Testis (tissue), 2 donors: ENCODE data around the gene GRM4.
A peak's percentile ranks its signal among the peaks of the same experiment; 100 is the strongest.

Experiments used
- POLR2A ChIP-seq: fragments of 450-650 bp; IDR thresholded peaks from one replicate; pipeline ENCODE4 v1.6.1; 2017; ENCODE audit warnings: antibody characterized with exemption, mild to moderate bottlenecking, moderate library complexity
- TF ChIP-seq, protein P1 (sequence below), 3 experiments: fragments of 450-650 bp in 2 of 3; fragments of 200-600 bp in 1 of 3; sonication (generic) in 1 of 3; IDR thresholded peaks; one replicate each; pipeline ENCODE4 v1.5.1; 2016 to 2019; ENCODE audit warnings: antibody characterized with exemption in 3 of 3, mild to moderate bottlenecking in 2 of 3, moderate library complexity in 1 of 3

DNA sequence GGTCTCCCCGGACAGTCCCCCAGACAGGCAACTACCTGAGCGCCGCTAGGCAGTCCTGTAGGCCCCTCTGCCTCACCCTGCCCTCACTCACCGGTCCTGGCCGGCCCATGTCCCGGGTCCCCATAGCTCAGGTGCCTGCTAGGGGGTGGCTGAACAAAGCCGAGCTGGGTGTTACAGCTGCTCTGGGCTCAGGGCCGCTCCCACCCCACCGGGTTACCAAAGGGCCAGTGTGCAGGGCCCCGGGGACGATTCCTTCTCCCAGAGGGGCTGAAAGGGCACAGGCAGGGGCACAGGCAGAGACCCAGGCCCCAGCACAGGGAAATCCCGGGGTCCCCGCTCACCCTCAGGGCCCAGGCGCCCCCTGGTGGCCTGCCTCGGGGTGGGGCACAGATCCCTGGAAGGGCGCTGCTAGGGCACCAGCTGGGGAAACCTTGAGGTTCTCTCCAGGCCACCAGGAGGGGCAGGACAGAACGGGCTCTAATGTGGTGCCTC, 118.4 kb downstream of the GRM4 start:
- no peak for TF ChIP-seq POLR2A
- TF ChIP-seq, protein P1, sequence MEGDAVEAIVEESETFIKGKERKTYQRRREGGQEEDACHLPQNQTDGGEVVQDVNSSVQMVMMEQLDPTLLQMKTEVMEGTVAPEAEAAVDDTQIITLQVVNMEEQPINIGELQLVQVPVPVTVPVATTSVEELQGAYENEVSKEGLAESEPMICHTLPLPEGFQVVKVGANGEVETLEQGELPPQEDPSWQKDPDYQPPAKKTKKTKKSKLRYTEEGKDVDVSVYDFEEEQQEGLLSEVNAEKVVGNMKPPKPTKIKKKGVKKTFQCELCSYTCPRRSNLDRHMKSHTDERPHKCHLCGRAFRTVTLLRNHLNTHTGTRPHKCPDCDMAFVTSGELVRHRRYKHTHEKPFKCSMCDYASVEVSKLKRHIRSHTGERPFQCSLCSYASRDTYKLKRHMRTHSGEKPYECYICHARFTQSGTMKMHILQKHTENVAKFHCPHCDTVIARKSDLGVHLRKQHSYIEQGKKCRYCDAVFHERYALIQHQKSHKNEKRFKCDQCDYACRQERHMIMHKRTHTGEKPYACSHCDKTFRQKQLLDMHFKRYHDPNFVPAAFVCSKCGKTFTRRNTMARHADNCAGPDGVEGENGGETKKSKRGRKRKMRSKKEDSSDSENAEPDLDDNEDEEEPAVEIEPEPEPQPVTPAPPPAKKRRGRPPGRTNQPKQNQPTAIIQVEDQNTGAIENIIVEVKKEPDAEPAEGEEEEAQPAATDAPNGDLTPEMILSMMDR (IDR thresholded peaks at IDR 0.05): peak; percentile 62 to 73 (median 68)
